Upper lobe of left lung (tissue), 6 donors: ENCODE results near the gene CHRNA3. TPM values are rescaled to one million over a fixed set of nuclear protein-coding genes. Genes with fewer than 3 reads are reported as not detected.
A peak's percentile ranks its signal among the peaks of the same experiment; 100 is the strongest.

Experiments used
- ATAC-seq, 2 donors: fragments of 200-7000 bp; cut with Tn5 transposase; one replicate each; pipeline ENCODE4 v1.9.1; 2022; ENCODE audit warnings: mild to moderate bottlenecking in 2 of 2, moderate library complexity in 2 of 2; ENCODE audit not compliant: low FRiP score in 2 of 2
- DNase-seq, 2 donors: peaks; one replicate each; pipeline ENCODE4 v3.0.0-alpha.2; 2019 to 2020
- H3K27ac ChIP-seq, 4 donors: fragments of 200-600 bp; sonication (generic); one replicate each; pipeline ENCODE4 v1.5.1; 2016 to 2019
- H3K27me3 ChIP-seq, 4 donors: fragments of 200-600 bp; sonication (generic); one replicate each; pipeline ENCODE4 v1.5.1; 2017 to 2019
- H3K36me3 ChIP-seq, 4 donors: fragments of 200-600 bp; sonication (generic); one replicate each; pipeline ENCODE4 v1.5.1; 2016 to 2019
- H3K4me1 ChIP-seq, 4 donors: fragments of 200-600 bp; sonication (generic); one replicate each; pipeline ENCODE4 v1.5.1; 2018 to 2019
- H3K4me3 ChIP-seq, 4 donors: fragments of 200-600 bp; sonication (generic); one replicate each; pipeline ENCODE4 v1.5.1; 2017 to 2019; ENCODE audit warnings: mild to moderate bottlenecking in 2 of 4, moderate library complexity in 1 of 4
- H3K9me3 ChIP-seq, 4 donors: fragments of 200-600 bp; sonication (generic); one replicate each; pipeline ENCODE4 v1.5.1; 2018 to 2019
- CTCF ChIP-seq, 6 experiments: fragments of 450-650 bp in 4 of 6; fragments of 200-600 bp in 2 of 6; sonication (generic) in 2 of 6; IDR thresholded peaks; one replicate each; pipeline ENCODE4 v1.5.1; 2016 to 2019; ENCODE audit warnings: antibody characterized with exemption in 6 of 6
- EP300 ChIP-seq, 4 donors: sonication (generic); formaldehyde crosslinking; IDR thresholded peaks; one replicate each; pipeline ENCODE4 v1.5.1; 2017; ENCODE audit warnings: antibody characterized with exemption in 4 of 4, control low read depth in 2 of 4
- POLR2A ChIP-seq, 4 donors: fragments of 450-650 bp; IDR thresholded peaks; one replicate each; pipeline ENCODE4 v1.5.1; 2016 to 2017; ENCODE audit warnings: antibody characterized with exemption in 4 of 4, mild to moderate bottlenecking in 2 of 4
- POLR2AphosphoS5 ChIP-seq, 2 donors: sonication (generic); formaldehyde crosslinking; IDR thresholded peaks; one replicate each; pipeline ENCODE4 v1.5.1; 2017; ENCODE audit warnings: antibody characterized with exemption in 2 of 2
- WGBS, 2 donors: methylation state at CpG; one replicate each; pipeline ENCODE4 v1.1.5; 2017 to 2018; 5-methylcytosine and 5-hydroxymethylcytosine counted together
- total RNA-seq, 6 donors: library from RNA; depleted of rRNA in 4 of 6; stranded (reverse); fragments of >200 nt in 4 of 6; gene quantifications; one replicate each; pipeline versions ENCODE4 v1.1.0 to v1.2.1, GENCODE V29; 2016 to 2021
- donor health status: DM: no; HTN: no; CAD: no; lungs with moderate emphysema.
- donor health status: DM: no; HTN: yes; CAD: no; lungs with severe emphysema.

Gene CHRNA3
- total RNA-seq, 6 donors from 2014 or later: 0.13 to 0.49 (median 0.22) TPM; not detected in 1

GRCh38 chr15:78663703-78664102 is 42.9 kb upstream of the CHRNA3 start:
- 79 to 91% methylated on average over 1 of the region's 1 CpG for WGBS, 2 donors
- Histone ChIP-seq H3K27me3 (no peaks in the 10 kb centered on the region), H3K27ac (no peak overlapping the region), H3K36me3 (no peaks in the 10 kb centered on the region), H3K4me3 (no peak overlapping the region), H3K9me3 (no peaks in the 10 kb centered on the region), H3K4me1 (no peaks in the 10 kb centered on the region)
- ATAC-seq: no peak
- DNase-seq: no peak
- TF ChIP-seq POLR2AphosphoS5 (IDR thresholded peaks at IDR 0.05) (no peak), POLR2A (IDR thresholded peaks at IDR 0.05) (no peak), CTCF (IDR thresholded peaks at IDR 0.05) (no peak), EP300 (IDR thresholded peaks at IDR 0.05) (no peak)

- DNase-seq: no peak
- no peak for ATAC-seq
- Histone ChIP-seq H3K4me1 (no peaks in the 10 kb centered on the region), H3K9me3 (no peaks in the 10 kb centered on the region), H3K36me3 (no peaks in the 10 kb centered on the region), H3K4me3 (no peak overlapping the region), H3K27ac (no peak overlapping the region), H3K27me3 (no peaks in the 10 kb centered on the region)
- WGBS, 2 donors: 56 to 66% methylated on average over 5 of the region's 5 CpGs
- TF ChIP-seq POLR2AphosphoS5 (IDR thresholded peaks at IDR 0.05) (no peak), CTCF (IDR thresholded peaks at IDR 0.05) (no peak), EP300 (IDR thresholded peaks at IDR 0.05) (no peak), POLR2A (IDR thresholded peaks at IDR 0.05) (no peak)
These were observed 41.2 kb upstream of the CHRNA3 start for GRCh38 chr15:78662028-78662427.

- H3K36me3 ChIP-seq: no peaks in the 10 kb centered on the region
- no peak for ATAC-seq
- TF ChIP-seq POLR2AphosphoS5 (IDR thresholded peaks at IDR 0.05): no peak
- no peak for TF ChIP-seq POLR2A (IDR thresholded peaks at IDR 0.05)
- no peak for TF ChIP-seq EP300 (IDR thresholded peaks at IDR 0.05)
- TF ChIP-seq CTCF (IDR thresholded peaks at IDR 0.05): no peak
- DNase-seq: peak in 1 of 2 donors; percentile 60
- H3K4me1 ChIP-seq: no peaks in the 10 kb centered on the region
- H3K27me3 ChIP-seq: no peaks in the 10 kb centered on the region
- H3K4me3 ChIP-seq: no peak overlapping the region
- WGBS, 2 donors: 94 to 97% methylated on average over 18 to 19 of the region's 19 CpGs
- no peaks in the 10 kb centered on the region for H3K9me3 ChIP-seq
- no peak overlapping the region for H3K27ac ChIP-seq
These were observed 40.2 kb upstream of the CHRNA3 start for GRCh38 chr15:78661001-78661400.

GRCh38 chr15:78660584-78660983 is 39.8 kb upstream of the CHRNA3 start:
- DNase-seq: no peak
- WGBS, 2 donors: 80% methylated on average over 8 to 9 of the region's 9 CpGs

More at GRCh38 chr15:78660584-78660983, 39.8 kb upstream of the CHRNA3 start:
- no peak for ATAC-seq
- Histone ChIP-seq H3K27ac (no peak overlapping the region), H3K4me3 (no peak overlapping the region), H3K4me1 (no peaks in the 10 kb centered on the region), H3K27me3 (no peaks in the 10 kb centered on the region), H3K36me3 (no peaks in the 10 kb centered on the region), H3K9me3 (no peaks in the 10 kb centered on the region)
- TF ChIP-seq EP300 (IDR thresholded peaks at IDR 0.05) (no peak), CTCF (IDR thresholded peaks at IDR 0.05) (no peak), POLR2A (IDR thresholded peaks at IDR 0.05) (no peak), POLR2AphosphoS5 (IDR thresholded peaks at IDR 0.05) (no peak)
